GM12878 (cell line): ENCODE results near the gene GNAZ.

Source experiments
- EP300 ChIP-seq, 2 experiments: fragments of 150-350 bp in 1 of 2; IDR thresholded peaks; 2 replicates each; pipeline ENCODE4 v1.6.1; 2011 to 2012; ENCODE audit warnings: low read depth in 2 of 2, low read length in 2 of 2, borderline replicate concordance in 1 of 2, improper control_type of control experiment in 1 of 2, inconsistent platforms in 1 of 2; ENCODE audit not compliant: control insufficient read depth in 1 of 2
- FOXM1 ChIP-seq: IDR thresholded peaks from 2 replicates; pipeline ENCODE4 v1.6.1; 2012; ENCODE audit warnings: low read depth, mild to moderate bottlenecking, inconsistent platforms, low read length, moderate library complexity
- YY1 ChIP-seq: IDR thresholded peaks from 2 replicates; pipeline ENCODE4 v1.6.1; 2011; ENCODE audit warnings: low read depth, mild to moderate bottlenecking, low read length
- ZSCAN29 ChIP-seq: fragments of 450-650 bp; IDR thresholded peaks from 2 replicates; pipeline ENCODE4 v1.6.1; 2017; ENCODE audit warnings: mild to moderate bottlenecking, moderate library complexity
- TF ChIP-seq, protein P1 (sequence below), 3 experiments: IDR thresholded peaks in 2 of 3; conservative IDR thresholded peaks in 1 of 3; 2 replicates each; pipeline ENCODE4 v1.5.1; 2011; ENCODE audit warnings: low read depth in 3 of 3, low read length in 3 of 3, mild to moderate bottlenecking in 3 of 3, control low read depth in 2 of 3, moderate library complexity in 2 of 3, inconsistent platforms in 1 of 3, mixed read lengths in 1 of 3; ENCODE audit not compliant: control insufficient read depth in 2 of 3, insufficient read depth in 1 of 3; ENCODE audit errors: extremely low read depth in 1 of 3

DNA sequence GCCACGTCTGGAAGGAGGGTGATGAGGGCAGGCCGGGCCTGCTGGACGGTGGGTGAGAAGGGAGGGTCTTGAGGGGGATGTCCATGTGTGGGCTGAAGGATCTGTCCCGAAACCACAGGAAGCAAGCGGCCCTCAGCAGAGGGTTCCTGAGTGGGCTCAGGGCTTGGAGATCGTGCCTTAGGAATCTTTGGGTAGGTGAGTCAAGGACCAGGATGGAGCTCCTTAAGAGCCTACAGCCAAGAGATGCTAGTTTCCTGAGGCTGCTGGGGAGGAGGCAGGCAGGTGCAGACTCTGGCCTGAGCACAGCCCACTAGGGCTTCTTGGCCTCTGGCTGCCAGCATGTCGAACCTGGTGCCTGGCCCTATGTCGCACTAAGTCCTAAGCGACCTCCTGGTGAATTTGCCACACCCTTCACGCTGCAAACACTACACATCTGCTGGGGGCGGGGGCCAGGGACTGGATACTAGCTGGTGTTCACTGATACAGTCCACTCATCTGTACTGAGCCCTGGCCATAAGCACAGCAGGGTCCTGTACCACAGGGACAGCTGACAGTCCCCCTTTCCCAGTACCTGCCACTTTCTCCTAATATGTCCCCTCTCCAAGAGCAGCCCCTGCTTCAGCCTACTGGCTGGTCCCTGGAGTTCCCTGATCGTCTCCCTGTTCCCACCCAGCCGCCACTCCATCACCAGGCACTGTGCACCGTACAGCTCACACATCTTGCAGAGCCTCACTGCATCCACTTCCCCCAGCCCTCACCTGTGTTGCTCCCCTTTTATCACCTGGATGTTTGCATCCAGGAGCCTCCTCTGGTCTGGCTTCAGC lies 19.5 kb downstream of the GNAZ start:
- TF ChIP-seq EP300 (IDR thresholded peaks at IDR 0.05; ENCODE audit: borderline replicate concordance in 1 of 2, control insufficient read depth in 1 of 2, low read depth in 2 of 2, low read length in 2 of 2) = no peak
- TF ChIP-seq, protein P1, sequence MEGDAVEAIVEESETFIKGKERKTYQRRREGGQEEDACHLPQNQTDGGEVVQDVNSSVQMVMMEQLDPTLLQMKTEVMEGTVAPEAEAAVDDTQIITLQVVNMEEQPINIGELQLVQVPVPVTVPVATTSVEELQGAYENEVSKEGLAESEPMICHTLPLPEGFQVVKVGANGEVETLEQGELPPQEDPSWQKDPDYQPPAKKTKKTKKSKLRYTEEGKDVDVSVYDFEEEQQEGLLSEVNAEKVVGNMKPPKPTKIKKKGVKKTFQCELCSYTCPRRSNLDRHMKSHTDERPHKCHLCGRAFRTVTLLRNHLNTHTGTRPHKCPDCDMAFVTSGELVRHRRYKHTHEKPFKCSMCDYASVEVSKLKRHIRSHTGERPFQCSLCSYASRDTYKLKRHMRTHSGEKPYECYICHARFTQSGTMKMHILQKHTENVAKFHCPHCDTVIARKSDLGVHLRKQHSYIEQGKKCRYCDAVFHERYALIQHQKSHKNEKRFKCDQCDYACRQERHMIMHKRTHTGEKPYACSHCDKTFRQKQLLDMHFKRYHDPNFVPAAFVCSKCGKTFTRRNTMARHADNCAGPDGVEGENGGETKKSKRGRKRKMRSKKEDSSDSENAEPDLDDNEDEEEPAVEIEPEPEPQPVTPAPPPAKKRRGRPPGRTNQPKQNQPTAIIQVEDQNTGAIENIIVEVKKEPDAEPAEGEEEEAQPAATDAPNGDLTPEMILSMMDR (IDR thresholded peaks at IDR 0.05 in 2 of 3, conservative IDR thresholded peaks at IDR 0.05 in 1 of 3; ENCODE audit: control insufficient read depth in 2 of 3, extremely low read depth in 1 of 3, insufficient read depth in 1 of 3, low read depth in 3 of 3, low read length in 3 of 3) = no peak
- TF ChIP-seq YY1 = no peak
- no peak for TF ChIP-seq FOXM1
- no peak for TF ChIP-seq ZSCAN29
